Ovary (tissue), 9 donors: Measurements from ENCODE around the gene WHRN. TPM values are rescaled to one million over a fixed set of nuclear protein-coding genes. Genes with fewer than 3 reads are reported as not detected.
A peak's percentile ranks its signal among the peaks of the same experiment; 100 is the strongest.

ENCODE experiments used
- DNase-seq, 5 donors: peaks; one replicate each; pipeline ENCODE4 v3.0.0-alpha.2; 2019 to 2020
- H3K27ac ChIP-seq, 2 donors: fragments of 200-600 bp; one replicate each; pipeline versions ENCODE4 v1.5.1 to v1.8.0; 2019 to 2022
- H3K27me3 ChIP-seq: fragments of 200-600 bp; one replicate; pipeline ENCODE4 v1.8.0; 2022
- H3K36me3 ChIP-seq: fragments of 200-600 bp; sonication (generic); one replicate; pipeline ENCODE4 v1.5.1; 2019
- H3K4me1 ChIP-seq: one replicate; pipeline ENCODE4 v1.8.1; 2013; ENCODE audit warnings: mild to moderate bottlenecking, moderate library complexity; ENCODE audit not compliant: insufficient read depth
- H3K4me3 ChIP-seq: fragments of 200-600 bp; sonication (generic); one replicate; pipeline ENCODE4 v1.5.1; 2017
- H3K9me3 ChIP-seq, 2 donors: fragments of 200-600 bp in 1 of 2; sonication (generic) in 1 of 2; one replicate each; pipeline versions ENCODE4 v1.5.1 to v1.8.1; 2013 to 2019; ENCODE audit warnings: mild to moderate bottlenecking in 1 of 2, moderate library complexity in 1 of 2
- CTCF ChIP-seq, 3 donors: fragments of 450-650 bp in 2 of 3; fragments of 200-600 bp in 1 of 3; IDR thresholded peaks; one replicate each; pipeline versions ENCODE4 v1.5.1 to v1.8.0; 2016 to 2022; ENCODE audit warnings: antibody characterized with exemption in 3 of 3, mild to moderate bottlenecking in 1 of 3
- EP300 ChIP-seq: sonication (generic); formaldehyde crosslinking; IDR thresholded peaks from one replicate; pipeline ENCODE4 v1.6.1; 2017; ENCODE audit warnings: antibody characterized with exemption
- POLR2A ChIP-seq: fragments of 450-650 bp; IDR thresholded peaks from one replicate; pipeline ENCODE4 v1.6.1; 2017; ENCODE audit warnings: antibody characterized with exemption, mild to moderate bottlenecking, moderate library complexity
- WGBS, 3 donors: extraction: QIAGEN DNeasy Blood & Tissue Kit in 1 of 3; methylation state at CpG; one replicate each; pipeline versions ENCODE4 v1.1.5 to v1.1.7; 2013 to 2017; 5-methylcytosine and 5-hydroxymethylcytosine counted together
- intact Hi-C, 4 donors: fragments of 100-400 bp; cut with DNase I; formaldehyde crosslinking; loops; one replicate each; pipeline versions ENCODE4 v1.11.0 to v1.15.1; 2022 to 2023
- polyA plus RNA-seq, 2 donors: library from polyadenylated mRNA; stranded (reverse); fragments of 200-250 nt in 1 of 2; fragments of 350-450 nt in 1 of 2; fragmentation: Illumina TruSeq in 1 of 2; extraction: RNeasy Lipid Tissue Mini Kit (QIAGEN cat#74804) in 1 of 2; gene quantifications; one replicate each; pipeline ENCODE4 v1.2.3, GENCODE V29; 2013 to 2014
- total RNA-seq, 7 donors: library from RNA; depleted of rRNA in 2 of 7; stranded (reverse); fragments of >200 nt in 2 of 7; fragmentation: NEBNext Ultra II Directional in 3 of 7; extraction: Animal tissue kit (Norgen Biotek cat#: 25700) in 3 of 7; gene quantifications; one replicate each; pipeline versions ENCODE4 v1.1.0 to v1.2.4, GENCODE V29; 2016 to 2023
- donor health status: DM: no; HTN: no; CAD: no; lungs with moderate emphysema.
- donor health status: DM: no; HTN: no; CAD: no.
- donor health status: Bipolar disorder and iron deficiency.
- donor health status: DM: yes; HTN: yes; CAD: no.
- donor health status: DM: no; HTN: no; CAD: no.
- donor health status: DM: yes; HTN: yes; CAD: no.

Gene WHRN
- total and polyA plus RNA-seq, 9 donors = 1.7 to 28.5 (median 20.3) TPM

DNA sequence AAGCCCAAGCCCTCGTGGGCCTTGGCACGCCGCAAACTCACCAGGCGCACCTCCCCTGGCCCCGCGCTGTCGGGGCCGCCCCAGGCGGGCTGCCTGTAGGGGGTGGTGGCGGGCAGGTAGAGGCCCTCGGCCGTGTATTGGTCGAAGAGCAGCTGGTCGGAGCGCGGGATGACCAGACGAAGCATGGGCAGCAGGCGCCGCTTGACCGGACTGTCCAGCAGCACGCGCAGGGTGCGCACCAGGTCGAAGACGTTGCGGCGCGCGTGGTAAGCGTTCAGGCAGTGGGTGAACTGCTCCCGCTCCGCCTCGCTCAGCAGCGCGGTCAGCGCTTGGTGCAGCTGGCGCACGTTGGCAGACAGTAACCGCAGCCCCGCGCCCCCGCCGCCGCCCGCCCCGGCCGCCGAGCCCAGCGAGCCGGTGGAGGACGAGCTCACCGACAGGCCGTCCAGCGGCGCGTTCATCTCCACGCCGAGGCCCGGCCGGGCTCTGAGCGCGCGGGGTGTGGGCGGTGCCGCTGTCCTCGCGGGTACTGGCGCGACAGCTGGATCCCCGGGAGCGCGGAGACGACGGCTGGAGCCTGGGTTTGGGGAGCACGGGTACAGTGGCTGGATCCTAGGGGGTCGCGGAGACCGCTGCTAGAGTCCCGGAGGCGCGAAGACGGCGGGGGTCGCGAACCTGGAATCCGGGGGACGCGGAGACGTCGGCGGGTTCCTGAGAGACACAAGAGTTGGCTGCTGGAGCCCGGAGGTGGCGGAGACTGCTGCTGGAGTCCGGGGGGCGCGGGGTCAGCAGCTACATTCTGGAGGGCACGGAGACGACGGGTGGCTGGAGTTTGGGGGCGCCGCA lies 709 bp downstream of the WHRN start:
- peak; percentile 11 for TF ChIP-seq POLR2A
- peak in 2 of 3 donors; percentile 19 to 29 for TF ChIP-seq CTCF (IDR thresholded peaks at IDR 0.05)
- no peak for TF ChIP-seq EP300
- H3K9me3 ChIP-seq = no peaks in the 10 kb centered on the region
- peaks cover 8% of the 10 kb centered on the region for H3K4me1 ChIP-seq
- intact Hi-C loops = loop anchor here in 1 of 4 donors (10.0 kb wide), 1 partner anchor 80 kb away; the partner anchor contains the start of gene ATP6V1G1
- H3K27me3 ChIP-seq = no peaks in the 10 kb centered on the region
- no peaks in the 10 kb centered on the region for H3K36me3 ChIP-seq
- DNase-seq = peak; percentile 54 to 74 (median 64)
- H3K27ac ChIP-seq = peak overlapping the region; percentile 33 to 55
- WGBS, 3 donors = 5 to 9% (median 7%) methylated on average over 75 to 101 of the region's 101 CpGs
- H3K4me3 ChIP-seq = peak overlapping the region; percentile 80

DNA sequence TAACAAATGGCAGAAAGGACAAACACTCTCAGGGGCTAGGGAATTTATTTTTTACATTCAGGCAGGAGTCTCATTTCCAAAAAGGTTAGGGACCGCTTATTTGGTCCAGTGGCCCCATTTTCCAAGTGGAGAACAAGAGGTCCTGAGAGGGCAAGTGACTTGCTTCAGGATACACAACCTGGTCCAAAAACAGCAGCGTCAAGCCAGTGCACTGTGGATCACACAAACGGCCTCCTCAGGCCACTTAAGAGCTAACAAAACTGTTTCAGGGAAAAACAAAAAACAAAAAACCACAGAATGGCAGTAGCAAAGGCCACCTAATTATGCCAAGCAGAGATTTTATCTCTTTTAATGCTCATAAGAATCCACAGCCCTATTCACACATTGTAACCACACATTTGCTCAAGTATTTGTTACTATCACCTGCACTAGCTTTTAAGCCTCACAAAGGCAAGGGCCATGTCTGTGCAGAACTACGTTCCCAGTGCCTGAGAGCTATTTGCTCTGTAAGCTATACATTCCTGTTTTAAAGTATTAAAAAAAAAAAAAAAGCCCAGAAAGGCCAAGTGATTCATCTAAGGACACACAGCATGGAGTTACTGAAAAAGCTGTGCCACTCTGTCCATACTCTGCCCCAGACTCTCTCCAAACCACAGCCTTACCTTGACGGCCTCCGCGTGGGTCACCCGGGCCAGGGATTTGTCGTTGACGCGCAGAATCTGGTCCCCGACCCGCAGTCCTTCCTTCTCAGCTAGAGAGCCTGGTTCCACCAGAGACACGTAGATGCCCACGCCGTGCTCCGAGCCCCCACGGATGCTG lies 1.5 kb downstream of the WHRN start:
- Histone ChIP-seq H3K4me1 (peaks cover 8% of the 10 kb centered on the region), H3K27ac (peak overlapping the region in 1 of 2 donors; percentile 55), H3K9me3 (no peaks in the 10 kb centered on the region), H3K36me3 (no peaks in the 10 kb centered on the region), H3K4me3 (peak overlapping the region; percentile 80), H3K27me3 (no peaks in the 10 kb centered on the region)
- no peak for DNase-seq
- TF ChIP-seq EP300 = no peak
- TF ChIP-seq POLR2A = no peak
- TF ChIP-seq CTCF (IDR thresholded peaks at IDR 0.05) = no peak
- 67 to 75% (median 68%) methylated on average over 18 of the region's 18 CpGs for WGBS, 3 donors
- intact Hi-C loops = loop anchor here in 1 of 4 donors (10.0 kb wide), 1 partner anchor 81 kb away; the partner anchor contains the start of gene ATP6V1G1

GRCh38 chr9:114503009-114503408 lies 2.3 kb downstream of the WHRN start:
- peak overlapping the region; percentile 80 for H3K4me3 ChIP-seq
- no peaks in the 10 kb centered on the region for H3K9me3 ChIP-seq
- 45 to 60% (median 56%) methylated on average over 7 of the region's 7 CpGs for WGBS, 3 donors
- intact Hi-C loops = loop anchor here in 1 of 4 donors (10.0 kb wide), 1 partner anchor 82 kb away; the partner anchor contains the start of gene ATP6V1G1
- TF ChIP-seq POLR2A (no peak), CTCF (IDR thresholded peaks at IDR 0.05) (no peak), EP300 (no peak)
- no peaks in the 10 kb centered on the region for H3K27me3 ChIP-seq
- H3K27ac ChIP-seq = peak overlapping the region in 1 of 2 donors; percentile 52
- H3K4me1 ChIP-seq = peaks cover 8% of the 10 kb centered on the region
- H3K36me3 ChIP-seq = no peaks in the 10 kb centered on the region
- DNase-seq = peak in 1 of 5 donors; percentile 40
